GM10266 (cell line): ENCODE results near the gene HRAS.

Experiments used
- DNase-seq: peaks from one replicate; pipeline ENCODE4 v3.0.0; 2012; ENCODE audit errors: extremely low spot score
- TF ChIP-seq, protein P1 (sequence below): IDR thresholded peaks from 2 replicates; pipeline ENCODE4 v1.5.1; 2012; ENCODE audit warnings: mild to moderate bottlenecking, low read depth; ENCODE audit not compliant: control insufficient read depth, insufficient read depth; ENCODE audit errors: missing control alignments

Gene HRAS

DNA sequence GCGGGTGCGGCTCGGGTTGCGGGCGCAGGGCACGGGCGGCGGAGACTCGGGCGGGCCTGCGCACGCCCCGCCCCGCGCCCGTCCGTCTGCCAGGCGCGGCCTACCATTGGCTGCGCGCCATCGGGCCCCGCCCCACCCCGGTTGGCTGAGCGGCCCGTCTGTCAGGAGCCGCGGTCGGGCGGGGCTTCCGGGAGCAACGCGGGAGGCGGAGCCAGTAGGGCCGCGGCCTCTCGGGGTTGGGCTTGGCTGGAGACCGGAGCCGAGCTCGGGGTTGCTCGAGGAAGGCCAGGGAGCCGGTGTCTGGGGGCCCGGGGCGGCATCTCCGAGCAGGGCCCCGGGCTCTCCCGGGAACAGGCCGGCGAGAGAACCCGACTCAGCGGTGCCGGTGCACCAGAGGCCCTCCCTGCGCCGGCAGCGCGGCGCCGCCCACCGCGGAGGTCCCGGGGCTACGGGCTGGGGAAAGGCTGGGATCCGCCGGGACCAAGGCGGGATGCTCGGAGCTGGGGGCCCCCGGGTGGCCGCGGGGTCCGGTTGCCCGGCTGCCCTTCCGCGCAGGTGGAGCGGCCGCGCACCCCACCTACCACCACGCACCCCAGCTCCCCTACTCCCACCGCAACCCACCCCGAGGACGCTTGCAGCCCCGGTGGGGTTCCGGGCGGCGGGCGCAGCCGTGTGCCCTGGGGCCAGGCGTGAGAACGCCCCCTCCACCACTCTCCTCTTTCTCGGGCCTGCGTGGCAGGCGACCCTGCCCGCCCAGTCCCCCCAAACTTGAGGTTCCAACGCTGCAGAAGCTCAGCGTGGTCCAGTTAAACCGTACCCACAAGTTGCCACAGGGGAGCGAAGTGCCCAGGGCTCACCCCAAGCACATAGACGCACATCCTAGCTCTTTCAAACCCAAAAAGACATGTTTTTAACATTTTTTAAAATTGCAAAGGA is at the start of gene HRAS:
Gene HRAS (minus strand): TSS at position 58 of the 936 bp plus-strand sequence.
- TF ChIP-seq, protein P1, sequence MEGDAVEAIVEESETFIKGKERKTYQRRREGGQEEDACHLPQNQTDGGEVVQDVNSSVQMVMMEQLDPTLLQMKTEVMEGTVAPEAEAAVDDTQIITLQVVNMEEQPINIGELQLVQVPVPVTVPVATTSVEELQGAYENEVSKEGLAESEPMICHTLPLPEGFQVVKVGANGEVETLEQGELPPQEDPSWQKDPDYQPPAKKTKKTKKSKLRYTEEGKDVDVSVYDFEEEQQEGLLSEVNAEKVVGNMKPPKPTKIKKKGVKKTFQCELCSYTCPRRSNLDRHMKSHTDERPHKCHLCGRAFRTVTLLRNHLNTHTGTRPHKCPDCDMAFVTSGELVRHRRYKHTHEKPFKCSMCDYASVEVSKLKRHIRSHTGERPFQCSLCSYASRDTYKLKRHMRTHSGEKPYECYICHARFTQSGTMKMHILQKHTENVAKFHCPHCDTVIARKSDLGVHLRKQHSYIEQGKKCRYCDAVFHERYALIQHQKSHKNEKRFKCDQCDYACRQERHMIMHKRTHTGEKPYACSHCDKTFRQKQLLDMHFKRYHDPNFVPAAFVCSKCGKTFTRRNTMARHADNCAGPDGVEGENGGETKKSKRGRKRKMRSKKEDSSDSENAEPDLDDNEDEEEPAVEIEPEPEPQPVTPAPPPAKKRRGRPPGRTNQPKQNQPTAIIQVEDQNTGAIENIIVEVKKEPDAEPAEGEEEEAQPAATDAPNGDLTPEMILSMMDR, result no peak
- peak; percentile 100 for DNase-seq

DNA sequence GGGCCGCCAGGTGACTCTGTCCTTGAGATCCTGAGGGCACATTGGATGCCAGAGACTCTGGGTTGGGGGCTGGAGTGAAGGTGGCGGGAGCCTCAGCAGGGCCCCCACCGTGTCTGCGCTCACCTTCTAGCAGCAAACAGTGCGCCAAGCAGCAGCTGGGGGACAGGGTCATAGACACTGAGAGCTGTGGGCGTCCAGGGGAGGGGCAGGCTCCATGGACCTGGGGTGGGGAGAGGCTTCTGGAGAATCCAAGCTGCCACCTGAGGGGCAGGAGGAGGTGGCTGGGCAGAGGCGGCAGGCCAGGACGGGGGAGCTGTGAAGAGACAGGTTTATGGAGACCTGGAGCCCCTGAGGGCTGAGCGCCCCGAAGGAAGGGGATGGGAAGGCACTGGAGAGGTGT is 48.9 kb upstream of the HRAS start:
- DNase-seq, result no peak
- TF ChIP-seq, protein P1, result no peak

DNA sequence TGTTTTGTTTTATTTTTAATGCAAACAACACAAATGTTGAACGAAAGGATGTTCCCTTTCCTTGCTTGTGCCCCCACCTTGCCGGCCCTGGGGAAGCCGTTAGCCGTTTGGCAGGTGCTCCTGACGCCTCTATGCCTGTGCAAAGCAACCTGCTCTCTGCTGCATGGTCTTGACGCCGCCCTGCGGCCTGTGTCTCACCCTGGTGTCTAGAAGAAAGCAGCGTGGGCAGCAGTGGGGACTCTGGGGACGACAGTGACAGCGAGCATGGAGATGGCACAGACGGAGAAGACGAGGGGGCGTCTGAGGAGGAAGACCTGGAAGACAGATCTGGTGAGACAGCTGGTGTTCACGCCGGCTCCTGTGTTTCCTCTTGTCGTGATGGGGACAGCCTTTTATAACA is 46.4 kb upstream of the HRAS start:
- DNase-seq, result no peak
- TF ChIP-seq, protein P1, result no peak

DNA sequence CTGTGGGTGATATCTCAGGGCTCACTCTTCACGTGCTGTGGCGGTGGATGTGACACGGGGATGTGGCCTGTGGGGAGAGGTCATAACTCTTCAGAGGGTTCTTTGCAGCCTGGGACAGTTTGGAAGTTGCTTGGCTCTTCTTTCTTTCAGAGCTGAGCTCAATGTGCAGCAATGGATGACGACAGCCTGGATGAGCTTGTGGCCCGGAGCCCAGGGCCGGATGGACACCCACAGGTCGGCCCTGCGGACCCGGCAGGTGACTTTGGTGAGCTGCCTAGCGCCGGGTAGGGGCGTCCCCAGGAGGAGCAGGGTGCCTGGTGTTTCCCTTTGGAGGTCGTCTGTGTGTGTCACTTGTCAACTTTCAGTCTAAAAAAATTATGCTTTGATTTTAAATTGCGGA is 46.0 kb upstream of the HRAS start:
- TF ChIP-seq, protein P1, result no peak
- DNase-seq, result no peak

DNA sequence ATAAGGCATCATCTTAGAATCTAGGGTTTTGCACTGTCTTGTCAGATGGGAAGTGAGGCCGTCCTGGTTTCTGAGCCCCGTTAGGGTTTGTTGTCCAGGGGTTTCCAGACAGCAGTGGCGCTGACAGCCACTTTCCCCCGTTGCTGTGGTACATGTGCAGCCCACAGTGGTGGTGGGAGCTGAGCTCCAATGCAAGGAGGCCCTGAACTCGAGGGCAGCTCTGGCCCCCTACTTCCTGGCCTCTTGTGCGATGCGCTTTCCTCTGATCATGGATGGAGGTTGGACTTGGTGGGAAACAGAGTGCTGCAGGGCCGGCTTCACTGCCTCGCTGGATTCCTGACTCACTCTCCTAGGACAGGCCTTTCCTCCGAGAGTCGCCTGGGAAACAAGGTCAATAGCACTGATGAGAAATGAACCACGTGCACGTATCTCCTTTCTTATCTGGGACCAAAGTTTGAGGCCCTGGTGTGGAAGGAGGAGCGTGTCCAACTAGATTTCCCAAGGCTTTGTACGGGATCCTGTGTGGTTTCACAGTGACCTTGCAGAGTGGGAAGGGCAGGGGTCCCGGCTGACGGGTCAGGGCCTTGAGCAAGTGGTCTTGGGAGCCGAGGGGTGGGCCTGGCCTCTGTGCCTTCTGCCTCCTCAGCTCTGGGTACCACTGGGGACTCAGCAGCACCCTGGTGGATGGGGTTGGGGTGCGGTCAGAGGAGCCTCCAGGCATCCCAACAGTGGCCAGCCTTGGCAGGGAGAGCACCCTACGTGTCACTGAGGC is 44.6 kb upstream of the HRAS start:
- DNase-seq, result no peak
- TF ChIP-seq, protein P1, result no peak

DNA sequence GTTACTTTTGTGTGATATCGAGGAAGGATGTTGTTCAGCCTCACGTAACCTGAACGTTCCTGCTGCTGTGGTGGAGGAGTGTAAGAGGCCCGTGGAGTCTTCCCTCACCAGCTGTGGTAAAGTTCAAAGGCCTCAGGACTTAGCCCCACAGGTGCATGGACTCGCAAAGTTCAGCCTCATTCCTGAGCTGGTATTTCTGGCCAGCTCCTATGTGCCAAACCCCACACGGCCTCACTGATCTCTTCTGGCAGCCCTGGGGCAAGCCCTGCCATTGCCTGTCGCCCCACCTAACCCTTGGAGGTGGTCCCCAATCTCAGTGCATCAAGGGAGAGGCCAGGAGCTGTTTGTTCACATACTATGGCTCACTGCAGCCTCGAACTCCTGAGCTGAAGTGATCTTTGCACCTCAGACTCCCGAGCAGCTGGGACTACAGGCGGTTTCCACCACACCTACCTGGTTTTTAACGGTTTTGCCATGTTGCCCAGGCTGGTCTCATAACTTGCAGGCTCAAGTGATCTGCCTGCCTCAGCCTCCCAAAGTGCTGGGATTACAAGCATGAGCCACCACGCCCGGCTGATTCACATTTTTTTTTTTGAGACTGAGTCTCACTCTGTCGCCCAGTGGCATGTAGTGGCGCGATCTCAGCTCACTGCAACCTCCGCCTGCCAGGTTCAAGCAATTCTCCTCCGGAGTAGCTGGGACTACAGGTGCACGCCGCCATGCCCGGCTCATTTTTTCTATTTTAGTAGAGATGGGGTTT is 43.1 kb upstream of the HRAS start:
- TF ChIP-seq, protein P1, result no peak
- DNase-seq, result no peak
